Liver (tissue), 9 donors: ENCODE measurements around the gene FRAS1. TPM values are rescaled to one million over a fixed set of nuclear protein-coding genes. Genes with fewer than 3 reads are reported as not detected.

Experiments used
- DNase-seq: peaks from one replicate; pipeline ENCODE4 v3.0.0-alpha.2; 2017; ENCODE audit warnings: low spot score
- H3K27ac ChIP-seq, 2 donors: one replicate each; pipeline ENCODE4 v1.7.0; 2013; ENCODE audit warnings: inconsistent platforms in 2 of 2, low read length in 2 of 2, control low read depth in 1 of 2, low read depth in 1 of 2, mild to moderate bottlenecking in 1 of 2
- H3K27me3 ChIP-seq, 4 donors: one replicate each; pipeline versions ENCODE4 v1.6.1 to v1.7.0; 2013; ENCODE audit warnings: low read length in 3 of 4, inconsistent platforms in 1 of 4, mild to moderate bottlenecking in 1 of 4, moderate library complexity in 1 of 4; ENCODE audit not compliant: control insufficient read depth in 4 of 4, insufficient read depth in 4 of 4
- H3K36me3 ChIP-seq, 4 donors: one replicate each; pipeline versions ENCODE4 v1.6.1 to v1.7.0; 2013; ENCODE audit warnings: low read length in 3 of 4, mild to moderate bottlenecking in 3 of 4, low read depth in 1 of 4, moderate library complexity in 1 of 4; ENCODE audit not compliant: control insufficient read depth in 4 of 4, insufficient read depth in 3 of 4
- H3K4me1 ChIP-seq, 4 donors: one replicate each; pipeline versions ENCODE4 v1.6.1 to v1.7.0; 2013; ENCODE audit warnings: low read length in 3 of 4, mild to moderate bottlenecking in 3 of 4, moderate library complexity in 1 of 4; ENCODE audit not compliant: control insufficient read depth in 4 of 4, insufficient read depth in 4 of 4
- H3K4me3 ChIP-seq, 3 donors: one replicate each; pipeline versions ENCODE4 v1.6.1 to v1.7.0; 2013; ENCODE audit warnings: low read length in 3 of 3, control low read depth in 1 of 3, low read depth in 1 of 3, mild to moderate bottlenecking in 1 of 3
- H3K9ac ChIP-seq, 2 donors: one replicate each; pipeline ENCODE4 v1.7.0; 2013; ENCODE audit warnings: low read length in 2 of 2, mild to moderate bottlenecking in 2 of 2, moderate library complexity in 2 of 2, control low read depth in 1 of 2, low read depth in 1 of 2
- H3K9me3 ChIP-seq, 4 donors: one replicate each; pipeline versions ENCODE4 v1.6.1 to v1.7.0; 2013; ENCODE audit warnings: low read length in 3 of 4; ENCODE audit not compliant: control insufficient read depth in 4 of 4
- EGR1 ChIP-seq, 2 donors: IDR thresholded peaks; 2 replicates each; pipeline ENCODE4 v1.6.1; 2016 to 2018; ENCODE audit warnings: antibody characterized with exemption in 2 of 2, low read depth in 2 of 2
- FOXA1 ChIP-seq: IDR thresholded peaks from 2 replicates; pipeline ENCODE4 v1.6.1; 2016; ENCODE audit warnings: antibody characterized with exemption
- FOXA2 ChIP-seq: IDR thresholded peaks from 2 replicates; pipeline ENCODE4 v1.6.1; 2016; ENCODE audit warnings: antibody characterized with exemption
- GABPA ChIP-seq, 2 donors: IDR thresholded peaks in 1 of 2; conservative IDR thresholded peaks in 1 of 2; 2 replicates each; pipeline ENCODE4 v1.6.1; 2016; ENCODE audit warnings: antibody characterized with exemption in 2 of 2, mild to moderate bottlenecking in 1 of 2, moderate library complexity in 1 of 2
- HNF4A ChIP-seq, 2 donors: conservative IDR thresholded peaks; 2 replicates each; pipeline ENCODE4 v1.6.1; 2016; ENCODE audit warnings: antibody characterized with exemption in 2 of 2, mild to moderate bottlenecking in 2 of 2
- JUND ChIP-seq, 2 donors: IDR thresholded peaks; 2 replicates each; pipeline ENCODE4 v1.6.1; 2016; ENCODE audit warnings: antibody characterized with exemption in 2 of 2
- NR2F2 ChIP-seq: IDR thresholded peaks from 2 replicates; pipeline ENCODE4 v1.6.1; 2016; ENCODE audit warnings: antibody characterized with exemption
- RAD21 ChIP-seq, 2 donors: IDR thresholded peaks; 2 replicates each; pipeline ENCODE4 v1.6.1; 2016; ENCODE audit warnings: antibody characterized with exemption in 2 of 2, mild to moderate bottlenecking in 2 of 2
- RXRA ChIP-seq, 2 donors: IDR thresholded peaks; 2 replicates each; pipeline ENCODE4 v1.6.1; 2017 to 2018; ENCODE audit warnings: antibody characterized with exemption in 2 of 2, mild to moderate bottlenecking in 1 of 2
- TAF1 ChIP-seq: conservative IDR thresholded peaks from 2 replicates; pipeline ENCODE4 v1.6.1; 2016; ENCODE audit warnings: antibody characterized with exemption, mild to moderate bottlenecking
- WGBS: extraction: QIAGEN DNeasy Blood & Tissue Kit; methylation state at CpG from one replicate; pipeline ENCODE4 v1.1.7; 2013; 5-methylcytosine and 5-hydroxymethylcytosine counted together
- polyA plus RNA-seq, 2 donors: library from polyadenylated mRNA; stranded (reverse) in 1 of 2; unstranded in 1 of 2; fragments of 200-250 nt in 1 of 2; fragments of >200 nt in 1 of 2; fragmentation: Nextera tagmentation in 1 of 2; extraction: Ambion mirVana in 1 of 2; gene quantifications; one replicate each; pipeline versions ENCODE4 v1.2.1 to v1.2.3, GENCODE V29; 2013 to 2015
- total RNA-seq, 2 donors: library from RNA; depleted of rRNA; stranded (reverse); fragments of >200 nt; gene quantifications; one replicate each; pipeline ENCODE4 v1.2.3, GENCODE V29; 2014
- TF ChIP-seq, protein P1 (sequence below): IDR thresholded peaks from 2 replicates; pipeline ENCODE4 v1.6.1; 2016; ENCODE audit warnings: antibody characterized with exemption, mild to moderate bottlenecking
- TF ChIP-seq, protein P2 (sequence below): IDR thresholded peaks from 2 replicates; pipeline ENCODE4 v1.6.1; 2016; ENCODE audit warnings: antibody characterized with exemption
- TF ChIP-seq, protein P3 (sequence below): fragments of 150-350 bp; IDR thresholded peaks from 2 replicates; pipeline ENCODE4 v1.5.1; 2017; ENCODE audit warnings: improper control_type of control experiment, low read depth, low read length; ENCODE audit not compliant: missing input control
- donor health status: healthy.
- donor health status: healthy.
- donor health status: healthy.
- donor health status: healthy.
- donor health status: healthy.

FRAS1 gene
- total and polyA plus RNA-seq, 4 donors, result 0.08 to 6.0 (median 1.1) TPM

DNA sequence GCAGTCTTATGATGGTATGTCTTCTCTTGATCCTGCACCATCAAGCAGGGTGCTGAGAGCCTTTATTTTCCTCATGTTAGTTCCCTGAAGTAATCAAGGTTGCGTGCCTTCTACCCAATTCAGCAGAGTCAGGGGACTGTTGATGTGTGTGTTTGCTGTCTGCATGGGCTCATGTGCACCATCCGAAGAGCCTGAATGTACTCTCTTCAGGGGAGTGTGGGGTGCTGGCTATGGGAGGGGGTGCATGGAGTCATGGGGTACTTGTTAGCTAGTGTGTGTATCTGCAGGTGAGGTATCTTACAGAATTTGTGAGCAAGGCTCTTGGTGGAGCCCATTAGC is 340.1 kb downstream of the FRAS1 start (continued):
- TF ChIP-seq, protein P1, sequence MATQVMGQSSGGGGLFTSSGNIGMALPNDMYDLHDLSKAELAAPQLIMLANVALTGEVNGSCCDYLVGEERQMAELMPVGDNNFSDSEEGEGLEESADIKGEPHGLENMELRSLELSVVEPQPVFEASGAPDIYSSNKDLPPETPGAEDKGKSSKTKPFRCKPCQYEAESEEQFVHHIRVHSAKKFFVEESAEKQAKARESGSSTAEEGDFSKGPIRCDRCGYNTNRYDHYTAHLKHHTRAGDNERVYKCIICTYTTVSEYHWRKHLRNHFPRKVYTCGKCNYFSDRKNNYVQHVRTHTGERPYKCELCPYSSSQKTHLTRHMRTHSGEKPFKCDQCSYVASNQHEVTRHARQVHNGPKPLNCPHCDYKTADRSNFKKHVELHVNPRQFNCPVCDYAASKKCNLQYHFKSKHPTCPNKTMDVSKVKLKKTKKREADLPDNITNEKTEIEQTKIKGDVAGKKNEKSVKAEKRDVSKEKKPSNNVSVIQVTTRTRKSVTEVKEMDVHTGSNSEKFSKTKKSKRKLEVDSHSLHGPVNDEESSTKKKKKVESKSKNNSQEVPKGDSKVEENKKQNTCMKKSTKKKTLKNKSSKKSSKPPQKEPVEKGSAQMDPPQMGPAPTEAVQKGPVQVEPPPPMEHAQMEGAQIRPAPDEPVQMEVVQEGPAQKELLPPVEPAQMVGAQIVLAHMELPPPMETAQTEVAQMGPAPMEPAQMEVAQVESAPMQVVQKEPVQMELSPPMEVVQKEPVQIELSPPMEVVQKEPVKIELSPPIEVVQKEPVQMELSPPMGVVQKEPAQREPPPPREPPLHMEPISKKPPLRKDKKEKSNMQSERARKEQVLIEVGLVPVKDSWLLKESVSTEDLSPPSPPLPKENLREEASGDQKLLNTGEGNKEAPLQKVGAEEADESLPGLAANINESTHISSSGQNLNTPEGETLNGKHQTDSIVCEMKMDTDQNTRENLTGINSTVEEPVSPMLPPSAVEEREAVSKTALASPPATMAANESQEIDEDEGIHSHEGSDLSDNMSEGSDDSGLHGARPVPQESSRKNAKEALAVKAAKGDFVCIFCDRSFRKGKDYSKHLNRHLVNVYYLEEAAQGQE, result no peak

DNA sequence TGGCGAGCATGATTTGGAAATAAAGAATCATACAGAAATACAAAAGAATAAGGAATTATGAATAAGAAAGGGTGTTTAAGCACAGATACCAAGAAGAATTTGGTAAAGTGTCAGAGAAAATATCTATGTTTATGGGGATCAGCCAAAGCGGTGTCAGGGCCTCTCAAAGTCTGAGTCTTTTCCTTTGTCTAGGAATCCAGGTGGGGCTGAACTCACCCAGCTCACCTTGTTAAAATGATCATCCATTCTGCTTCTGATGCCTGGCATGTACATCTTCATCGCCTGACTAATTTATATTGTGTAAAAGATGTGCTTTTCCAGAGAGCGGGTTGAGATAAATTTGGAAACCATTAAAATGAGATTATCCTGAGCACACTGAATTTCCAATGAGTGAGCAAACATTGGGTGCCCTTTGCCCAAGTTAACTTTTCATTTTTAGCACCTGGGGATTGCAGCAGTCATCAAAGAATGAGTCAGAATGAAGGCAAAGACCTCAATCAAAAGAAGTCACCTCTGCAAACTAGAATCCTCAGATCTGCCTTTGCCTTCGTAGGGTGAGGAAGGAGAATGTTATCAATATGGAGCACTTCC is 352.6 kb downstream of the FRAS1 start:
- DNase-seq, result no peak
- WGBS, result 82% methylated on average over 5 of the region's 5 CpGs

DNA sequence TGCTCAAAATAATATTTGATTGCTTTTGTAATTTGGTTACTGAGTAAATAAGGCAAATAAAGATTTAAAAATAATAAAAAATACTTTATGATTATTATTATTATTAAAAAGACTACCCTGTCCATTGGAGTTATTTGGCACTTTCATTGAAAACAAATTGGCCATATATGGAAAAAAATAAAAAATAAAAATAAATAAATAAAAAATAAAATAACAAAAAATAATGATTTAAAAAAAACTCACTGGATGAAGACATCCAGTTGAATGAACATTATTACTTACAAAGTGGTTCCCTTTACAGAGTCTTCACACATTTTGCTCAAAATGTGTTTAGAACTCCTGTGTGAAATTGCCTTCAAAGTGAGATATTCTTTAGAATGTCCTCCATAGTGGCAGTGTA is 353.1 kb downstream of the FRAS1 start:
- no peaks in the 10 kb centered on the region for H3K27me3 ChIP-seq
- H3K27ac ChIP-seq, result no peak overlapping the region
- no peaks in the 10 kb centered on the region for H3K9me3 ChIP-seq
- H3K9ac ChIP-seq, result no peak overlapping the region
- no peak for TF ChIP-seq JUND (IDR thresholded peaks at IDR 0.05)
- TF ChIP-seq FOXA1, result no peak
- no peak for TF ChIP-seq EGR1 (IDR thresholded peaks at IDR 0.05; ENCODE audit: low read depth in 2 of 2)
- no peak for TF ChIP-seq GABPA (IDR thresholded peaks at IDR 0.05 in 1 of 2, conservative IDR thresholded peaks at IDR 0.05 in 1 of 2)
- TF ChIP-seq RAD21 (IDR thresholded peaks at IDR 0.05), result no peak
- no peak for TF ChIP-seq TAF1
- TF ChIP-seq, protein P2, sequence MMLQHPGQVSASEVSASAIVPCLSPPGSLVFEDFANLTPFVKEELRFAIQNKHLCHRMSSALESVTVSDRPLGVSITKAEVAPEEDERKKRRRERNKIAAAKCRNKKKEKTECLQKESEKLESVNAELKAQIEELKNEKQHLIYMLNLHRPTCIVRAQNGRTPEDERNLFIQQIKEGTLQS, result no peak
- TF ChIP-seq FOXA2, result no peak
- no peak for TF ChIP-seq RXRA (IDR thresholded peaks at IDR 0.05)
- TF ChIP-seq, protein P3, sequence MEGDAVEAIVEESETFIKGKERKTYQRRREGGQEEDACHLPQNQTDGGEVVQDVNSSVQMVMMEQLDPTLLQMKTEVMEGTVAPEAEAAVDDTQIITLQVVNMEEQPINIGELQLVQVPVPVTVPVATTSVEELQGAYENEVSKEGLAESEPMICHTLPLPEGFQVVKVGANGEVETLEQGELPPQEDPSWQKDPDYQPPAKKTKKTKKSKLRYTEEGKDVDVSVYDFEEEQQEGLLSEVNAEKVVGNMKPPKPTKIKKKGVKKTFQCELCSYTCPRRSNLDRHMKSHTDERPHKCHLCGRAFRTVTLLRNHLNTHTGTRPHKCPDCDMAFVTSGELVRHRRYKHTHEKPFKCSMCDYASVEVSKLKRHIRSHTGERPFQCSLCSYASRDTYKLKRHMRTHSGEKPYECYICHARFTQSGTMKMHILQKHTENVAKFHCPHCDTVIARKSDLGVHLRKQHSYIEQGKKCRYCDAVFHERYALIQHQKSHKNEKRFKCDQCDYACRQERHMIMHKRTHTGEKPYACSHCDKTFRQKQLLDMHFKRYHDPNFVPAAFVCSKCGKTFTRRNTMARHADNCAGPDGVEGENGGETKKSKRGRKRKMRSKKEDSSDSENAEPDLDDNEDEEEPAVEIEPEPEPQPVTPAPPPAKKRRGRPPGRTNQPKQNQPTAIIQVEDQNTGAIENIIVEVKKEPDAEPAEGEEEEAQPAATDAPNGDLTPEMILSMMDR, result no peak
- no peaks in the 10 kb centered on the region for H3K4me1 ChIP-seq
- DNase-seq, result no peak
- no peaks in the 10 kb centered on the region for H3K36me3 ChIP-seq
- no peak overlapping the region for H3K4me3 ChIP-seq

More for the DNA sequence above, 352.6 kb downstream of the FRAS1 start:
- Histone ChIP-seq H3K9ac (no peak overlapping the region), H3K4me3 (no peak overlapping the region), H3K27ac (no peak overlapping the region), H3K27me3 (no peaks in the 10 kb centered on the region), H3K4me1 (no peaks in the 10 kb centered on the region), H3K9me3 (no peaks in the 10 kb centered on the region), H3K36me3 (no peaks in the 10 kb centered on the region)
- TF ChIP-seq RAD21 (IDR thresholded peaks at IDR 0.05) (no peak), RXRA (IDR thresholded peaks at IDR 0.05) (no peak), HNF4A (conservative IDR thresholded peaks at IDR 0.05) (no peak), GABPA (IDR thresholded peaks at IDR 0.05 in 1 of 2, conservative IDR thresholded peaks at IDR 0.05 in 1 of 2) (no peak), NR2F2 (no peak)
- TF ChIP-seq, protein P1, result no peak
